ENCODE measurements around the gene SPINK1.

GRCh38 chr5:147805030-147805454 is 26.4 kb downstream of the SPINK1 start:
- TF ChIP-seq POLR2AphosphoS5 (IDR thresholded peaks at IDR 0.05) (no peak), RAD21 (conservative IDR thresholded peaks at IDR 0.05) (no peak), EZH2 (IDR thresholded peaks at IDR 0.05; ENCODE audit: borderline replicate concordance, insufficient read depth, low read length, poor library complexity, severe bottlenecking) (no peak), MXI1 (conservative IDR thresholded peaks at IDR 0.05; ENCODE audit: poor library complexity, severe bottlenecking) (no peak), EP300 (conservative IDR thresholded peaks at IDR 0.05; ENCODE audit: poor library complexity, severe bottlenecking) (no peak), TAF1 (IDR thresholded peaks at IDR 0.05; ENCODE audit: low read depth) (no peak), SMC3 (conservative IDR thresholded peaks at IDR 0.05; ENCODE audit: poor library complexity) (no peak)
- TF ChIP-seq, protein P1, sequence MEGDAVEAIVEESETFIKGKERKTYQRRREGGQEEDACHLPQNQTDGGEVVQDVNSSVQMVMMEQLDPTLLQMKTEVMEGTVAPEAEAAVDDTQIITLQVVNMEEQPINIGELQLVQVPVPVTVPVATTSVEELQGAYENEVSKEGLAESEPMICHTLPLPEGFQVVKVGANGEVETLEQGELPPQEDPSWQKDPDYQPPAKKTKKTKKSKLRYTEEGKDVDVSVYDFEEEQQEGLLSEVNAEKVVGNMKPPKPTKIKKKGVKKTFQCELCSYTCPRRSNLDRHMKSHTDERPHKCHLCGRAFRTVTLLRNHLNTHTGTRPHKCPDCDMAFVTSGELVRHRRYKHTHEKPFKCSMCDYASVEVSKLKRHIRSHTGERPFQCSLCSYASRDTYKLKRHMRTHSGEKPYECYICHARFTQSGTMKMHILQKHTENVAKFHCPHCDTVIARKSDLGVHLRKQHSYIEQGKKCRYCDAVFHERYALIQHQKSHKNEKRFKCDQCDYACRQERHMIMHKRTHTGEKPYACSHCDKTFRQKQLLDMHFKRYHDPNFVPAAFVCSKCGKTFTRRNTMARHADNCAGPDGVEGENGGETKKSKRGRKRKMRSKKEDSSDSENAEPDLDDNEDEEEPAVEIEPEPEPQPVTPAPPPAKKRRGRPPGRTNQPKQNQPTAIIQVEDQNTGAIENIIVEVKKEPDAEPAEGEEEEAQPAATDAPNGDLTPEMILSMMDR (IDR thresholded peaks at IDR 0.05; ENCODE audit: poor library complexity, severe bottlenecking), result no peak
- TF ChIP-seq, protein P2, sequence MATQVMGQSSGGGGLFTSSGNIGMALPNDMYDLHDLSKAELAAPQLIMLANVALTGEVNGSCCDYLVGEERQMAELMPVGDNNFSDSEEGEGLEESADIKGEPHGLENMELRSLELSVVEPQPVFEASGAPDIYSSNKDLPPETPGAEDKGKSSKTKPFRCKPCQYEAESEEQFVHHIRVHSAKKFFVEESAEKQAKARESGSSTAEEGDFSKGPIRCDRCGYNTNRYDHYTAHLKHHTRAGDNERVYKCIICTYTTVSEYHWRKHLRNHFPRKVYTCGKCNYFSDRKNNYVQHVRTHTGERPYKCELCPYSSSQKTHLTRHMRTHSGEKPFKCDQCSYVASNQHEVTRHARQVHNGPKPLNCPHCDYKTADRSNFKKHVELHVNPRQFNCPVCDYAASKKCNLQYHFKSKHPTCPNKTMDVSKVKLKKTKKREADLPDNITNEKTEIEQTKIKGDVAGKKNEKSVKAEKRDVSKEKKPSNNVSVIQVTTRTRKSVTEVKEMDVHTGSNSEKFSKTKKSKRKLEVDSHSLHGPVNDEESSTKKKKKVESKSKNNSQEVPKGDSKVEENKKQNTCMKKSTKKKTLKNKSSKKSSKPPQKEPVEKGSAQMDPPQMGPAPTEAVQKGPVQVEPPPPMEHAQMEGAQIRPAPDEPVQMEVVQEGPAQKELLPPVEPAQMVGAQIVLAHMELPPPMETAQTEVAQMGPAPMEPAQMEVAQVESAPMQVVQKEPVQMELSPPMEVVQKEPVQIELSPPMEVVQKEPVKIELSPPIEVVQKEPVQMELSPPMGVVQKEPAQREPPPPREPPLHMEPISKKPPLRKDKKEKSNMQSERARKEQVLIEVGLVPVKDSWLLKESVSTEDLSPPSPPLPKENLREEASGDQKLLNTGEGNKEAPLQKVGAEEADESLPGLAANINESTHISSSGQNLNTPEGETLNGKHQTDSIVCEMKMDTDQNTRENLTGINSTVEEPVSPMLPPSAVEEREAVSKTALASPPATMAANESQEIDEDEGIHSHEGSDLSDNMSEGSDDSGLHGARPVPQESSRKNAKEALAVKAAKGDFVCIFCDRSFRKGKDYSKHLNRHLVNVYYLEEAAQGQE (IDR thresholded peaks at IDR 0.05; ENCODE audit: borderline replicate concordance), result no peak
